Measurements from ENCODE around the gene ARSJ.
"Not testable (repeated sequence)": the region's sequence is repeated elsewhere in the genome, so short reads cannot be mapped to it uniquely, and the experiment has no call there.

ARSJ gene

DNA sequence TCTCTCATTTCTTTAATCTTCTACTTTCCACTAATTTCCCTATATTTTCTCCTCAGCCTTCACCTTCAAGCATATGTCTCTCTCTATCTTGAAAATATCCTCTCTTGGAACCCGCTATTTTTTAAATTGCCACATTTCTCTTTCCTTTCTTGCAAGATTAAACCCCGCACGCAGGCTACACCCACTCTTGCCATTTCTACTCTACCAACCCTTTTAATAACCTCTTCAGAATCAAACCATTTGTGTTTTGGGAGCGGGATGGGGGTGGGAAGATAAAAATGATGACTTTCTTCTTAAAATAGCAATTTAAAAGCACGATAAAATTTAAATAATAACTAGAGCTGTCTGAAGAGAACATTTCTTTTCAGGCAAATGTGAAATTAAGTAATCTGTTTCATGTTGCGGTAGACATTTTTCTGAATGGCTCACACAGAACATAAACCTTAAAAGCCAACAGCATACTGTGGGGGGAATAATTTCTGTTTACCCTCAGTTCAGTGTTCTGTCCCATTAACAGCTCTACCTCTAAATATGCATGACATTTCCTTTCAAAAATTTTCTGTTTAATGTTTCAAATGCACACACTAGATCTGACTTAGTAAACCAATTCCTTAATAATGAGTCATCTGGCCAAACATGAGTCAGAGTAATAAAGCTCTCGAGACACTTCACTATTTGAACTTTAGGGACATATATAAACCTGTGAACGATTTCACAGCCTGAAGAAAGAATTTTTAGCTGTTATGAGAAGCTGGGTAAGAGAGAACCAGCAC, 20.5 kb downstream of the ARSJ start:
- no peak for DNase-seq (ENCODE audit: low read depth in 2 of 2)

DNA sequence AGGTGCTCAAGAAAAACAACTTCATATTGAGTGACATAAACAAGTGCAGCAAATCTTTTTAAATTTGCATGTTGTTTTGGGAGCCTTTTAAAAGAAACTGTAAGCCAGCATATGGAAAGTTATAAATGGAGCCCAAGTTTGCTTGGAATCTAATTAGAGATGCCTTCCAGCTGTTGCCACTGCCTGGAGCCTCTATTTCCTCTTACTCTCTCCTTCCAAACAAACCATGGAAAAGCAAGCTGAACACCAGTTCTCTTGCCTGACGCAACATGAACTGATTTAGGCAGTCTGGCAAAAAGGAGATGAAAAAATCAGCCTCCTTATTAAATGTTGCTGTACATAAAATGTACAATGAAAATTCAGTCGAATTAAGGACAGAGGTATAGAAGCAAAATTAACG, 21.5 kb downstream of the ARSJ start:
- DNase-seq (ENCODE audit: low read depth in 2 of 2), result no peak

DNA sequence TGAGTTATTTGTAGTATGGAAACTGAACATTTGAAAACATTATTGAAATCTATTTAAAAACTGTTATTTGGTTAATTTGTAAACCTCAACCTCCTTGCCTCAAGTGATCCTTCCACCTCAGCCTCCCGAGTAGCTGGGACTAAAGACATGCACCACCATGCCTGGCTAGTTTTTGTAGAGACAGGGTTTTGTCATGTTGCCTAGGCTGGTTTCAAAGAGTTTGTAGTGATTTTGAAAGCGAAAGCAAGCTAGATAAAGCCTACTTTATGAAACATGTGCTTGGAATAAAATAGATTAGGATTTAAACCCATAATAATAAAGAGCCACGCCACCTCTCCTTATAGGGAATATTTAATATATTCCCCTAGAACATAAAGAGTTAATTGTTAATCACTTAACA, 23.5 kb downstream of the ARSJ start:
- DNase-seq (ENCODE audit: low read depth in 2 of 2), result no peak

DNA sequence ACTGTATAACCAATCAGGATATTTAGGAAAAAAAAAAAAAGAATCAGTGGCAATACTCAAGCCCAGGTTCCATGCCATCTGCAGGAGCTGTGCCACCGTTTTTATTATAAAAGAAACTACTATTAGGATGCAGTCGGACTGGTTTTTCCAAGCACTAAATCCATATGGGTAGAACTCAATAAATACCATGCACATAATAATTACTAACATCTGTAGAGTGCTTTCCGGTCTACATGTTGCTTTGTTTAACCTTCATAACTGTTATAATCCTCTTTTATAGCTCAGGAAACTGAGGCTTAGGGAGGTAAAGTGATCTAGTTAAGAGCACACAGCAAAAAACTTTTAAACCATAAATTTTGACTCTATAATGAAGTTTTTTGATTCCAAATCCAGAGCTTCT, 24.0 kb downstream of the ARSJ start:
- no peak for DNase-seq (ENCODE audit: low read depth in 2 of 2)

DNA sequence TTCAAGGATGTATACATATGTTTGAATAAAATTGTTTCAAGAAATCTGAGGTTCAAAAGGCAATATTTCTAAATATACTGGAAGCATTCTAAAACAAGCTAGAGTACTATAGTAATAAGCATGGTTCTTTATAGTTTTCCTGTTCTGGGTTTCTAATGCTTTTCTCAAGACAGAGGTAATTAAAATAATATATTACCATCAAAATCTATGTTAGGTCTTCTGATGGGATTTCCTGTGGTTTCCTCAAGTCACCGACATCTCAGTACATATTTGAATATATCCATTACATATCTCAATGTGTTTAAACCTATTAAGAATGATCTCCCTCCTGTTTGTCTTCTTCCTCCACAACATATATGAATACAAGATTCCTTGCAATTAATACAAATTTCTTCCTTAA, 25.6 kb downstream of the ARSJ start:
- DNase-seq (ENCODE audit: low read depth in 2 of 2), result no peak

DNA sequence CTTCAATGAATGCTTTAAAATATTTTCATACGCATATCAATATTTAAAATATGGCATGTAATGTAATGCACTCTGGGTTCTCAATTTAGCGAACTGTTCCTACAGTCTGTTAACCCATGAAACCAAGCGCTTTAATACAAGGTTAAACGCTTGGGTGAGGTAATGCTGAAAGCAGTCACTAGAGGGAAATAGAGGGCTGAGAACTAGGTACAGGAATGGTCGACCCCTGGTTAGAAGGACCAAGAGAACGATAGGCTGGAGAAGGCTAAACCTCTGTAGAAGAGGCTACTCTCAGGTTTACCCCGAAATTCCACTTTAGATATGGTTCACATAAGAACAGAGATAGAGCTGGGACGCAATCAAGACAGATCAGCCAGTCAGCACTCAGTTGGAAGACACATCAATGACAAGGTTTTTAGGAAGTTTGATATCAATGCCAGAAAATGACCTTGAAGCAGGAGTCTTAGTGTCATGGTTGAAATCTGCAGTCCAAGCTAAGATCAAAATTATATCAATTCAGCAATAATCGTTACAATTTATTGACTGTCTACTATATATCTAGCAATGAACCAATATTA, 26.9 kb downstream of the ARSJ start:
- no peak for DNase-seq (ENCODE audit: low read depth in 2 of 2)

DNA sequence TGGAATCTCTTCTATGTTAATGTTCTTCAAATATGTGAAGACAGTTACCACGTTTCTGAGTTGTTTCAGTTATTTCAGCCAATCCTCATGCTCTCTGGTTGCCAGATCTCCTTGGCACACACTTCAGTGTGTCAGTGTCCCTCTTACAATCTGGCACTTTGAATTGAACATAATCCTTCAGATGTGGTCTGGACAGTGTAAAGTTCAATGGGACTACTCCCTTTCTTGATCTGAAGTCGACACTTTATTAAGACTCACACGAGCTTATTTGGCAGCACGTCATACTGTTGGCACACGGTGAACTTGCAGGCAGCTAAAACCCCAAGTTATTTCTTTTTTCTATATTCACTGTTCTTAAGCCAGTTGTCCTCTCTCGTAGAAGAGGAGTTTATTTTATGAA, 28.2 kb downstream of the ARSJ start:
- no peak for DNase-seq (ENCODE audit: low read depth in 2 of 2)

DNA sequence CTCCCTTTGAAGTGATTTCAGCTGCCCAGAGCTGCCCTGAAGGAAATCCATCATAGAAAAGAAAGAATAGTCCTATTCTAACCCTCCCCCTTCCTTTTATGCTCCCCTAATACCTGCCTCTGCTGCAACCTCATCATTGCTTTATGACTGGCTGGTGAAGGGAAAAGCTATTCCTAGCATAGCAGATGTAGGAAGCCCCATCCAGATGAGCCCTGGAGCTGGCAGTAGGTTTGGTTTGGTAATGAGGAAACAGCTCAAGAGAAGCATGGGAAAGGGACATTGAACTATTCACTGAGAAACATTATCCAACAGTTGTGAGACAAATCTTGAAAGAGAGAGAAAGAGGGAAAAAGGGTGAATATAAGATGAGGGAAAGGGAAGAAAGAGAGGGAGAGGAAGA, 29.2 kb downstream of the ARSJ start:
- no peak for DNase-seq (ENCODE audit: low read depth in 2 of 2)

DNA sequence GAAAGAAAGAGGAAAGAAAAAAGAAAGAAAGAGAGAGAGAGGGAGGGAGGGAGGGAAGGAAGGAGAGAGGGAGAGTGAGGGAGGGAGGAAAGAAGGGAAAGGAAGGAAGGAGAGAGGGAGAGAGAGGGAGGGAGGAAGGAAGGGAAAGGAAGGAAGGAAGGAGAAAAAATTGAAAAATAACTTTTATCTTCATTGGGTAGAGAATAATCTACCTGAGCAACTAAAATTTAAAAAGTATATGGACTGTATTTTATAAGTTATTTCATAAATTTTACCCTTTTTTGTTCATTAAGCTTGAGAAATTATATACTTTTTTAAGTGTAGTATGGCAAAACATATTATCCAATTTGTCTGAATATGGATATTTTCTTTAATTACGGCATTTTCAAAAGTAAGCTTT, 32.0 kb downstream of the ARSJ start:
- DNase-seq (ENCODE audit: low read depth in 2 of 2), result no peak

DNA sequence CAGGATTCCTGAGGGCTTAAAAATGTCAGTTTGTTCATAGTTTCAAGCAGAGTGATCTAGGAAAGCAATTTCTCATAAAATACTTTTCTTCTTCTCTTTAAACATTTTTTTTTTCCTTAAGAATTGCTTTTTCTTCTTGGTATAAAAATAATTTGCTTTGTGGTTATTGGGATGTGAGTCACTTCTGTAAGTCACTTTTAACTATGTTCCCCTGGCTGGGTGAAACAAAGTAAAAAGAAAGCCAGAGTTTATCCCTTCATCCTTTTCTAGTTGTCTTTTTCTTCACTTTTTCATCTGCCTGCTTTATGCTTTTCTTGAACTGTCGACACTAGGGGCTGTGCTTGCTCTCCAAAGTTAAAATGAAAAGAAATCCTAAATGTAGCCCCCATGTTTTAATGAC, 33.5 kb downstream of the ARSJ start:
- DNase-seq (ENCODE audit: low read depth in 2 of 2), result no peak

DNA sequence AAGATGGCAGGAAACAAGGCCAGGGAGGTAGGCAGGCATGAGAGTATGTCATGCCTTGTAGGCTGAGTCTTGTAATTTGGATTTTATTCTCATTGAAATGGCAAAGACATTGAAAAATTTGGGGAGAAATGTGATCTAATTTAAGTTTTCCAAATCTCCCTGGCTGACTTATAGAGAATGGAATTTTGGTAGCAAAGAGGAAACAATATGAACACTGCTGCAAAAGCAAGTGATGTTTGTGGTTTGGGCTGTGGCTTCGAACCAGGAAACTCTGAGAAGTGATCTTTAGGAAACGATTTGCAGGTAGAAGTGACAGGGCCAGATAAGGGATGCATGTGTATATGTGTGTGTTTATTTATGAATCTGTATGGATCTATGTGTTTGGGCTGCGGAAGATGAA, 35.6 kb downstream of the ARSJ start:
- no peak for DNase-seq (ENCODE audit: low read depth in 2 of 2)

DNA sequence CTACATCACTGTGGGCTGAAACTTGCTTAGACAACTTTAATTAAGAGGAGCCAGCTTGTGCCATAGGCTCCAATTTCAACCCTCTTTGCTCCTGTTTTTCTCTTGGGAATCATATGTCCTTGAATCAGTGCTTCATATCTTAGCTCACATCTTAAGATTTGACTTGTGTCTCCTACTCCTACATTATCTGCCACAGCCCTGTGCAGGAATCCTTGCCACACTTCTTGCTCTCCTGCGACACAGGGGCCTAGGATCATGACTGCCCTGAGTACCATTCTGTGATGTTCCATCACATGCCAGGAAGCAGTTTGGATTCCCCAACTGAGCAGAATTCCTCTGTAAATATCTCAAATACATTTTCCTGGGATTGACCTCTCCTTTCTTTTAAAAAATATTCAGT, 36.4 kb downstream of the ARSJ start:
- no peak for DNase-seq (ENCODE audit: low read depth in 2 of 2)

DNA sequence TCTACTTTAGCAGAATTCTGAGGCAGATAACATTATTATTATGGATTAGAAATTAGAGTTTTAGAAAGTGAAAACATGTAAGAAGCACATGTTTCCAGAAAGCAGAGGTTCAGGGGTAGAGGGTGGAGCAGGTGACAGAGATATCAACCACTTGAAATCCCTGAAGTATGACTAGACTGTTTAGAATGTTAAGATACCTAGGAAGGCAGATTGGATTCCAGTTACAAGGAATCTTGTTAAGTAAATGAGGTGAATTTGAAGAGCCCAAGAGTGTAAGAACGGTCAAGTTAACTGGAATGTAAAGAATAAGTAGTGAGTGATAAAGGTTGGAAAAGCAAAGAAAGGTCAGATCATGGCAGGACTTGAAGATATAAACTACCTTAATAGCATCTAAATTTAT, 37.6 kb downstream of the ARSJ start:
- no peak for DNase-seq (ENCODE audit: low read depth in 2 of 2)

DNA sequence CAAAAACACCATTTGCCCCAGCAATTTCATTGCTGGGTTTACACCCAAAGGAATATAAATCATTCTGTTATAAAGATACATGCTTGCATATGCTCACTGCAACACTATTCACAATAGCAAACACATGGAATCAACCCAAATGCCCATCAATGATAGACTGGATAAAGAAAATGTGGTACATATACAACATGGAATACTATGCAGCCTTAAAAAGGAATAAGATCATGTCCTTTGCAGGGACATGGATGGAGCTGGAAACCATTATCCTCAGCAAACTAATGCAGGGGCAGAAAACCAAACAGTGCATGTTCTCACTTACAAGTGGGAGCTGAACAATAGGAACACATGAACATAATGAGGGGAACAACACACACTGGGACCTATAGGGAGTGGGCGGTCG, 39.3 kb downstream of the ARSJ start:
- not testable (repeated sequence) for DNase-seq (ENCODE audit: low read depth in 2 of 2)

DNA sequence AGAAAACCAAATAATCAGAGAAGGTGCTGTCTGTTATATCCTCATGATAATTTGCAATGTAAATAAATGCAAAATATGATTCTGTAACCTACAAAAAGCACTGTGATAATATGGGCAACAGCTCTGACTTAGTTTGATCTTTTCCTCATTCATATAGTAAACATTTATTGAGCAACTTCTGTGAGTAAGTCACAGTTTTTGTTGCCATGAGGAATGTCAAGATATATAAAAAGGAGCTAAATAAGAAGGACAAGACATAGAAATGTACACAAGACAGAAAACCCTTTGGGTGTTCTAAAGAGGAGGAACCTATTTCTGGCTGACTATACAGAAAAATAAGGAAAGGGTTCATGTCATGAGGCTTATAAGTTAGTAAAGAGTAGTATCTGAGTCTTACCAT, 44.3 kb downstream of the ARSJ start:
- DNase-seq (ENCODE audit: low read depth in 2 of 2), result no peak

DNA sequence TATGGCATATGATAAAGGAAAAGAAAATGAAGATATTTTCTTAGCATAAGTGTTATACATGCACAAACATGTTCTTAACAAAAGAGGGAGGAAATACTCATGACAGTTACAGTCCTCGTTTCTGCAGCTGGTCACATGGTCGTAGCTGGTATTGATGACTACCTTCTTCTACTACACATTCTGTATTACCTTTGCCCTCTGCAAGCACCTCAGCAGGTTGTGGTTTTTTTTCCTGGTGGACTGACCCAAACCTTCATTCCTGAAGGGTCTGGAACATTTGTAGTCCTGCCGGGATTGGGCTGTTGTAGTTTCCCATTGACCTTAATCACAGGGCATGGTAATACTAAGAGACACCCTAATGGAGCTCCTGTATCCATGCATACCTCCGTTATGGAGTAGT, 54.7 kb downstream of the ARSJ start:
- DNase-seq (ENCODE audit: low read depth in 2 of 2), result not testable (repeated sequence)

DNA sequence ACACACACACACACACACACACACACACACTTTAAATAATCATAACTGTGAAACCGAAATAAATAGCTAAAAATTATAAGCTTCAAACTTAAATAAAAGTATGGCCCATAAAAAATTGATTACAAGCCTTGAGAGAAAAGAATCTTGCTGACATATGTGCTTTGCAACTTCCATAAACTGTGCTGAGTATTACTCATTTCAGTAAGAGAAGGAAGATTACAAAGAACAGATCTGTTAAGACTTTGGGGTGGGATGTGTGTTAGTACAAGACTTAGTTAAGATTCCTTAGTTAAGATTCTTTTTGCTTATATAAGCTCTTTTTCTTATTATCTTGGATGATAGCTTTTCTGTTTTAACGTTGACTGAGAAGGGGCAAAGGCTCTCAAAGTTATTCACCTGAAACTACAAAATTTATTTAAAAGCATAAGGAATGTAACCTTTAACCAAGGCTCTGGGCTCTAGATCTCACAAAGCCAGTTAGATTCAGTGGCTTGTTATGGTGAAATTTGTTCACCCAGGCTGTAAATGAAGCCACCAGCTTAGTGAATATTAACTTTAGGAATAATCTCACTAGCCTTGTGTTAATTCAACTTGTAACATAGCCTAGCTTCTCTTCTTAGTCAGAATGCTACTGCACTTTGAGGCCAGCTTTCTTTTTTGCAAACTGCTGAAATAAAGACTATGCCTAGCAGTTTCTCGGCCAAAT, 58.2 kb downstream of the ARSJ start:
- no peak for DNase-seq (ENCODE audit: low read depth in 2 of 2)

DNA sequence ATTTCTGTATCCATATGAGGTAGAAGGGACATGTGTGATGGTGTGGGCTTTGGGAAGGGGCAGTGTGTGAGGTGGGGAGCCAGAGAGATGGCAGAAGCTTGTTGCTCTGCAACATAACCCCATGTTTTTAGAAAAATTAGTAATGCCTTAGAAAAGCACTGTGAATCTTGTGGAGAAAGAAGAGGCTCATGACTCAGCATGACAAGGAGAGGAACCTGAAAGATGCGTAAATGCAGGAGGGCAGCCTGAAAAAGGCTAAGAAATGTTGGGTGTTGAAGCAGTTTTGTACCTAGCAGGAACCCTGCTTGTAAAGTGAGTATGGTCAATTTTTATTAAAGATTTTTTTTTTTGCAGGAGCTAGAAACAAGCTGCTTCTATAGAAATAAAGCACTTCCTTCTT, 59.8 kb downstream of the ARSJ start:
- DNase-seq (ENCODE audit: low read depth in 2 of 2), result no peak

DNA sequence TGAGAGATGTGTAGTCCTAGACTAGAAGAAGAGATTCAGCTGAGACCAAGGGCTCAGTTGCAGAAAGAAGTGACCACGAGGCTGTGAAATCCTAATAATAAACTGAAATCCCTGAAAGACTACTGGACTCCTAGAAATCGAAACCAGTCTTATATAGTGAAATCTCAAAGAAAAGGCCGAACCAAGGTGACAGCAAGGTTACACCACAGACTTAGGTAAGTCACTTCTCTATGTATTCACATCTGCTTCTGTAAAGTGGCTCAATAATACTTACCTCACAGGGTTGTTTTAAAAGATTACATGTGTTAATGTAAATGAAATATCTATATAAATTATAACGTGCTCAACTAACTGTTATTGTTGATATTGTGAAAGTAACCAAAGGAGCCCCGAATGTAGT, 60.3 kb downstream of the ARSJ start:
- DNase-seq (ENCODE audit: low read depth in 2 of 2), result no peak

DNA sequence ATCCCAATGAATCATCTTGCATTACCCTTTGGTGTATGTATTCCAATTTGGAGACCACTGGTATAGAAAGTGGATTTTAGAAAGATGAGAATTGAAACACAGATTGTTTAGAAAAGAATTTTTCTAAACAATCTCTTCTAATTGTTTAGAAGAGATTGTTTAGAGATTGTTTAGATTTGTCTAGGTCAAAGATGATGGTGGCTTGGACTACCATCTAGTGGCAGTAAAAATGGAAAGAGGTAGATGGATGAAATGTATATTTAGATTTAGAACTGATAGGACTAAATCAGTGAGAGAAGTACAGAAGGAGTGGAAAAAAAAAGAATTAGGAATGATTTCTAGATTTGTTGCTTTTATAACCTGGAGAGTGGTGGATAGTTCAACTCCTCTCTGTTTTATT, 70.6 kb downstream of the ARSJ start:
- DNase-seq (ENCODE audit: low read depth in 2 of 2), result no peak

DNA sequence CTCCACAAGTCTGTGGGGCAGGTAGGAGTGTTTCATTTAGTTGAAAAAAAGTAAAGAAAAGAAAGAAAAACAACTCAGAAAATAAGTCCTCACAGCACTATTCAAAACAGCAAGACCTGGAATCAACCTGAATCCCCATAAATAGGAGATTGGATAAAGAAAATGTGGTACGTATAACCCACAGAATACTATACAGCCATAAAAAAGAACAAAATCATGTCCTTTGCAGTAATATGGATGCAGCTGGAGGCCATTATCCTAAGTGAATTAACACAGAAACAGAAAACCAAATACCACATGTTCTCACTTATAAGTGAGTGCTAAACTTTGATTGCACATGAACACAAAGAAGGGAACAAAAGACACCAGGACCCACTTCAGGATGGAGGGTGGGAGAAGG, 71.9 kb downstream of the ARSJ start:
- no peak for DNase-seq (ENCODE audit: low read depth in 2 of 2)

DNA sequence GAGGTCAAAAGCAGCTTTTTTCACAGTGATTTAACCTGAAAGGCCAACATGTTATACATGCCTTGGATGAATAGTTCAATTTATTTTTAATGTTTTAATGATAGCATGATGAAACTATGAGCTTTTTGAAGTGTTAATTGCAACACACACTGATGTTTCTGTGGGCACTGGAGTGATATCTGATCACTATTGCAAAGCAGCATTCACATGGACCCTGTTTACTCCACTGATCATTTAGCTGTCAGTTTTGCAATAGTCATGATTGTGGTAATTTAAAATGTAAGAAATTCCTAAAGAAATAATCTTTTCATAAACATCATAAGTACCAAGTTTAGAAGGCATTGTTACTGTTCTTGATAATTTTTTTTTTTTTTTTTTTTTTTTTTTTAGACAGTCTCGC, 74.1 kb downstream of the ARSJ start:
- DNase-seq (ENCODE audit: low read depth in 2 of 2), result no peak

DNA sequence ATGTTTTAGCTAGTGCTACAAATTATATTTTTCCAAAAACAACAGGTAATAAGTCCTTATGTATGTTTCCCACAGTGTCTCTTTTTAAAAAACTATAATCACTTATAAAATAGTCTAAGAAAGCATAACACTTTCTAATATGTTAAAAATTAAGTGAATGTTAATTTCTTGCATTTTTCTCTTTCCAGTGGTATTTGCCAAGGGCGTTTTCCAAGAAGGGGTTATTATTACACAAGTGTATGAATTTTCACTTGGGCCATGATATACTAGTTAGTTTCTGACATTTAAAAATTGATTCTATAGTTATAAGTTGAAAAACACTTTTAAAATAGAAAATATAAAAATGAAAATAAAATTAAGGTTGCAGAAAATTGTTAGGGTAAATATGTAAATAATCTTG, 74.6 kb downstream of the ARSJ start:
- DNase-seq (ENCODE audit: low read depth in 2 of 2), result no peak
